Measurements from ENCODE around the gene RNF224. TPM values are rescaled to one million over a fixed set of nuclear protein-coding genes. Genes with fewer than 3 reads are reported as not detected.

The RNF224 gene
- total and polyA plus RNA-seq, 2 of the 13 experiments (the other 11 are each of a cell fraction or from before 2014, with no cell fraction given), result 0.09 TPM; not detected in 1

DNA sequence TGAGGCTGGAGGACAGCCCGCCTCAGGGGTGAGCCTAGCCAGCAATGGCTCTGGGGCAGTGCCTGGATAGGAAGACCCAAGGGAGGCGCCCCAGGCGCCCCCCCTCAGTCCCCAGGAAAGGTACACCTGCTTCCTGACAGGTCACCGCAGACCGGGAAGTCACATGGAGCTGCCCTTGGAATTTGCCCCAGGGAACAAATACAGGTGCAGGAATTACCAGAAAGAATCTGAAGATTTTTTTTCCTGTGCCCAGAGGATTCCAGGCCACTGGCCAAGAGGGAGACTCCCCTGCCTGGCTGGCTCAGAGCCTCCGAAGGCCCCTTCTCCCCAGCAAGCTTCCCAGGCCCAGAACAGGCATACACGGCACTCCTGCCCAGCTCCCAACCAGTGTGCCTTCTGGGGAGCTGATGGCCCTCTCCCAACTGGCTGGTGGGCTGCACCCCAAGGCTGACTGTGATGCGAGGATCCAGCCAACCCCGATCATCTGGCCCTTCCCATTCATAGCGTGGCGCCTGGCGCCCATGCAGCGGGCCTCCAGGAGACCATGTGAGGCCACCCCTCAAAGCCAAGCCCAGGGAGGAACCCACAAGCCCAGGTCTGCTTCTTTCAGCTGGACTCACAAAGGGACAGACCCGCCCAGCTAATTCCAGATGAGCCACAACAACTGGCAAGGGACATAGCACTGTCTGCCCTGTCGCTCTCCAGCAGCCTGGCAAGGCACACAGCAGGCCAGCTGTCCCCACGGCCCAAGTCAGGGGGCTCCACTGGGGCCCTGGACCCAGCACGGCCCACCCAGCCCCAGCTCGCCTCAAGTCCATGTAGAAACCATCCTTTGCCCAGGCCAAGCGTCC, 29.0 kb upstream of the RNF224 start (continued):
- TF ChIP-seq ZNF556 (CRISPR knock-in tag; IDR thresholded peaks at IDR 0.05; ENCODE audit: borderline replicate concordance), result no peak; the same call in 1 of the 2 replicates
- no peak for TF ChIP-seq ZNF761 (CRISPR knock-in tag; conservative IDR thresholded peaks at IDR 0.05)
- TF ChIP-seq HDAC6 (IDR thresholded peaks at IDR 0.05; ENCODE audit: low read depth, low read length), result no peak
- no peak for TF ChIP-seq ZFP82 (CRISPR knock-in tag; IDR thresholded peaks at IDR 0.05; ENCODE audit: borderline replicate concordance)
- no peak for TF ChIP-seq PRPF4 (IDR thresholded peaks at IDR 0.05; ENCODE audit: low read depth, low read length, poor library complexity, severe bottlenecking)
- TF ChIP-seq ZNF333 (CRISPR knock-in tag; IDR thresholded peaks at IDR 0.05; ENCODE audit: borderline replicate concordance), result 0 out of 2 replicates have a peak, but pooled peaks have one; percentile 4
- no peak for TF ChIP-seq ELF4 (CRISPR knock-in tag; IDR thresholded peaks at IDR 0.05; ENCODE audit: borderline replicate concordance)
- TF ChIP-seq MAZ (IDR thresholded peaks at IDR 0.05; ENCODE audit: borderline replicate concordance, low read depth, low read length), result no peak
- TF ChIP-seq MAZ (CRISPR knock-in tag; IDR thresholded peaks at IDR 0.05; ENCODE audit: low read depth), result no peak
- no peak for TF ChIP-seq ZBTB38 (CRISPR knock-in tag; IDR thresholded peaks at IDR 0.05)
- TF ChIP-seq MYC (CRISPR knock-in tag; IDR thresholded peaks at IDR 0.05; ENCODE audit: borderline replicate concordance), result peak; percentile 49; the same call in 1 of the 2 replicates
- TF ChIP-seq NCOA5 (CRISPR knock-in tag; IDR thresholded peaks at IDR 0.05), result no peak
- TF ChIP-seq, protein P1, sequence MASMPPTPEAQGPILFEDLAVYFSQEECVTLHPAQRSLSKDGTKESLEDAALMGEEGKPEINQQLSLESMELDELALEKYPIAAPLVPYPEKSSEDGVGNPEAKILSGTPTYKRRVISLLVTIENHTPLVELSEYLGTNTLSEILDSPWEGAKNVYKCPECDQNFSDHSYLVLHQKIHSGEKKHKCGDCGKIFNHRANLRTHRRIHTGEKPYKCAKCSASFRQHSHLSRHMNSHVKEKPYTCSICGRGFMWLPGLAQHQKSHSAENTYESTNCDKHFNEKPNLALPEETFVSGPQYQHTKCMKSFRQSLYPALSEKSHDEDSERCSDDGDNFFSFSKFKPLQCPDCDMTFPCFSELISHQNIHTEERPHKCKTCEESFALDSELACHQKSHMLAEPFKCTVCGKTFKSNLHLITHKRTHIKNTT (CRISPR knock-in tag; IDR thresholded peaks at IDR 0.05), result no peak
- TF ChIP-seq ZFP41 (CRISPR knock-in tag; IDR thresholded peaks at IDR 0.05; ENCODE audit: borderline replicate concordance), result no peak
- TF ChIP-seq, protein P2, sequence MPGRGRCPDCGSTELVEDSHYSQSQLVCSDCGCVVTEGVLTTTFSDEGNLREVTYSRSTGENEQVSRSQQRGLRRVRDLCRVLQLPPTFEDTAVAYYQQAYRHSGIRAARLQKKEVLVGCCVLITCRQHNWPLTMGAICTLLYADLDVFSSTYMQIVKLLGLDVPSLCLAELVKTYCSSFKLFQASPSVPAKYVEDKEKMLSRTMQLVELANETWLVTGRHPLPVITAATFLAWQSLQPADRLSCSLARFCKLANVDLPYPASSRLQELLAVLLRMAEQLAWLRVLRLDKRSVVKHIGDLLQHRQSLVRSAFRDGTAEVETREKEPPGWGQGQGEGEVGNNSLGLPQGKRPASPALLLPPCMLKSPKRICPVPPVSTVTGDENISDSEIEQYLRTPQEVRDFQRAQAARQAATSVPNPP (CRISPR knock-in tag; IDR thresholded peaks at IDR 0.05), result no peak
- no peak for TF ChIP-seq EZH2 (conservative IDR thresholded peaks at IDR 0.05; ENCODE audit: low read depth, low read length)
- no peak for TF ChIP-seq TCF7L2 (IDR thresholded peaks at IDR 0.05; ENCODE audit: low read depth, low read length)
- TF ChIP-seq ZNF546 (CRISPR knock-in tag; conservative IDR thresholded peaks at IDR 0.05), result 0 out of 2 replicates have a peak, but pooled peaks have one; percentile 30
- no peak for TF ChIP-seq ZNF234 (CRISPR knock-in tag; conservative IDR thresholded peaks at IDR 0.05)
